ENCODE measurements around the gene PDE8A.

DNA sequence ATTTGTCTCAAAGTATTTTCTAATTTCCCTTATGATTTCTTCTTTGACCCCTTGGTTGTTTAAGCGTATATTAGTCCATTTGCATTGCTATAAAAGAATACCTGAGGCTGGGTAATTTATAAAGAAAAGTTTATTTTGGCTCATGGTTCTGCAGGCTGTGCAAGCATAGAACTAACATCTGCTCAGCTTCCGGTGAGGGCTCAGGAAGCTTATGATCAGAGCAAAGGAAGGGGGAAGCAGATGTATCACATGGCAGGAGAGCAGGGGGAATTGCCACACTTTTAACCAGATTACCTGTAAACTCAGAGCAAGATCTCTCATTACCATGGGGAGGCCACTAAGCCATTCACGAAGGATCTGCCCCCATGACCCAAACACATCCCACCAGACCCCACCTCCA is 148.2 kb downstream of the PDE8A start:
- no peak for TF ChIP-seq CTCF (IDR thresholded peaks at IDR 0.05)
- TF ChIP-seq POLR2A (IDR thresholded peaks at IDR 0.05): no peak
